GM19025 (cell line): ENCODE data around the gene PTPN2.

Source experiments
- ATAC-seq: cut with Tn5 transposase; IDR thresholded peaks from one replicate; pipeline ENCODE4 v1.9.1; 2021; ENCODE audit warnings: mild to moderate bottlenecking, low read depth, moderate library complexity; ENCODE audit not compliant: unreplicated experiment

The PTPN2 gene

GRCh38 chr18:12860530-12860929 is 23.5 kb downstream of the PTPN2 start:
- ATAC-seq = no peak

GRCh38 chr18:12858991-12859390 is 25.0 kb downstream of the PTPN2 start:
- ATAC-seq = no peak

- no peak for ATAC-seq
These were observed 26.0 kb downstream of the PTPN2 start for GRCh38 chr18:12857991-12858544.

GRCh38 chr18:12857215-12857905 is 26.7 kb downstream of the PTPN2 start:
- no peak for ATAC-seq

- no peak for ATAC-seq
These were observed 28.1 kb downstream of the PTPN2 start for GRCh38 chr18:12855916-12856315.

GRCh38 chr18:12852566-12853315 is 31.3 kb downstream of the PTPN2 start:
- no peak for ATAC-seq

GRCh38 chr18:12851716-12852115 is 32.3 kb downstream of the PTPN2 start:
- no peak for ATAC-seq

- ATAC-seq = no peak
These were observed 34.5 kb downstream of the PTPN2 start for GRCh38 chr18:12849548-12849947.

GRCh38 chr18:12848405-12848804 is 35.6 kb downstream of the PTPN2 start:
- ATAC-seq = no peak

GRCh38 chr18:12844391-12844790 is 39.6 kb downstream of the PTPN2 start:
- ATAC-seq = no peak

- no peak for ATAC-seq
These were observed 40.4 kb downstream of the PTPN2 start for GRCh38 chr18:12843420-12844350.

- no peak for ATAC-seq
These were observed 41.3 kb downstream of the PTPN2 start for GRCh38 chr18:12842459-12843380.

GRCh38 chr18:12841070-12841469 is 43.0 kb downstream of the PTPN2 start:
- no peak for ATAC-seq

- no peak for ATAC-seq
These were observed 43.7 kb downstream of the PTPN2 start for GRCh38 chr18:12840382-12840781.

- peak; percentile 82 for ATAC-seq
These were observed 44.4 kb downstream of the PTPN2 start for GRCh38 chr18:12839526-12840196.

GRCh38 chr18:12839057-12839525 is 44.9 kb downstream of the PTPN2 start:
- peak; percentile 16 for ATAC-seq

- no peak for ATAC-seq
These were observed 45.8 kb downstream of the PTPN2 start for GRCh38 chr18:12838178-12838634.

- ATAC-seq = no peak
These were observed 46.3 kb downstream of the PTPN2 start for GRCh38 chr18:12837747-12838146.

GRCh38 chr18:12836551-12836950 is 47.5 kb downstream of the PTPN2 start:
- ATAC-seq = no peak
